HG02943 (cell line): Measurements from ENCODE around the gene THAP6.
A peak's percentile ranks its signal among the peaks of the same experiment; 100 is the strongest.
"Not testable (repeated sequence)": the region's sequence is repeated elsewhere in the genome, so short reads cannot be mapped to it uniquely, and the experiment has no call there.

Source experiments
- ATAC-seq: cut with Tn5 transposase; IDR thresholded peaks from one replicate; pipeline ENCODE4 v1.9.1; 2021; ENCODE audit warnings: mild to moderate bottlenecking, low read depth, moderate library complexity; ENCODE audit not compliant: unreplicated experiment

Gene THAP6, protein sequence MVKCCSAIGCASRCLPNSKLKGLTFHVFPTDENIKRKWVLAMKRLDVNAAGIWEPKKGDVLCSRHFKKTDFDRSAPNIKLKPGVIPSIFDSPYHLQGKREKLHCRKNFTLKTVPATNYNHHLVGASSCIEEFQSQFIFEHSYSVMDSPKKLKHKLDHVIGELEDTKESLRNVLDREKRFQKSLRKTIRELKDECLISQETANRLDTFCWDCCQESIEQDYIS

DNA sequence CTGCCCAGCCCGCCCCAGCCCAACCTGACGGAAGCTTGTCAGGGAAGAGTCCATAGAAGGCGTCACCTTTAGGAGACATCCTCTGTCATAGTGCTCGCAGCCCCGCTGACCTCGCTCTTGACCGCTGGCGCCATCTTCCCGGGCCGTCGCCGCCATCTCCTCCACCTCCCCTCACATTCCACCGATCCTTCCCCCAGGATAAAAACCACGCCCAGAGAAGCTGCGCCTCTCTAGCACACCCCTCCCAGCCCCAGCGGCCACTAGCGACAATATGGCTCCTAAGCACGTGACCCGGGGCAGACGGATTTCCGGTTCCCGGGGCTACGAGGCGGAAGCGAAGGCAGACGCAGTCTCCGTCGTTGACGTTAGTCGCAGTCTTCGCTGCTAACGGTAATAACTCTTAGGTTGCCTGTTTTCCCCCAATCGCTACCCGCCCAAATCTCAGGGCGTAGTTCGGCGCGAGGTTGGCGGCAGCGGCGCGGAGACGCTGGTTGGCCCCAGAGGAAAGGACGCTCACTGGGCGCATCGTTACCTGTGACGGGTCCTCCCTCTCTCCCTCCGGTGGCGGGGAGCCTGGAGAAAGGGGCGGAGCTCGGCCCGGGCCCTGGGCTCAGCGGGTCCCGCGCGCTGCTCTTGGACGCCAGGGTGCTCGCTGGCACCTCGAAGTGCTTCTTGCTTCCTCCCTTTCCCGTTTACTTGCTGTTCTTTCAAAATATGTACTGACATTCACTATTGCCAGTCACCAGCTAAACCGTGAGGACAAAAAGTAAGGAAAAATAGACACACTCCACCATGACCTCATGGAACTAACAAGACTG lies at the start of gene THAP6, which contains the start of gene RCHY1:
TSS of gene THAP6 (plus strand) at position 343 of the 818 bp plus-strand sequence. CDS start 980 bp downstream, outside the sequence.
TSS of gene RCHY1 (minus strand) at position 273 of the 818 bp plus-strand sequence. CDS start at position 156, 117 bp downstream.
- peak; percentile 93 for ATAC-seq

DNA sequence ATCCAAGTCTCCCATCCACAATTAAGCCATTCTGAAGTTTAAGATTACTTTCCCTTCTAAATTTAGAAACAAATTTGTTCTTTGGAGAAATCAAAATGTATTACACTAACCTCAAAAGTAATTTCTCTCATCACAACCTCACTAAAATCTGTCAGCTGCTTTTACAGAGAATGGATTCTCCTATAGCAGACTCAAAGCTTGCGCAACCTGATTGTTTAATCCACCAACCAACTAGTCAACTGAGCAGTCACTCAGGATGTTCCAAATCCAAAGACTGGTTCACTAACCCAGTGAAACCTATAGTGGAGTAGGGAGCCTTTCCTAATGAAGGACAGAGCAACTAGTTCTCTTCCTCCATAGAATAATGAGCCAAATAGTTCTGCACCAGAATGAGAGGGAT lies 44.4 kb upstream of the THAP6 start:
- ATAC-seq, result no peak

DNA sequence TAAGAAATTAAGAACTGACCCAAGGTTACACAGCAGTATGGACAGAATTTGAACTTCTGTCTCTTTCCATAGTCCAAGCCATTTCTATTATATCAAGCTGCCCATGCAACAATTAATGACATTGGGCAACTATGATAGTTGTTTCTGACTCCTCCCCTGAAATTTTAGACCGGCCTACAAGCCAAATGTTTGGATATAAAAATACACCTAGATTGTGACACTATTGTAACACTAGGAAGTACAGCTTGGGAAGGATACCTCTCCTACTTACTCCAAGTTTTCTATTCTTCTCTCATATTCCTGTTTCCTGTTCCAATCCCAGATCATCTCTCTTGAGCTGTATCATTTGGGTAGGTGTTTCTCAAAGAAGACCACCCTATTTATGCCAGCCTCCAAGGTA lies 43.5 kb upstream of the THAP6 start:
- ATAC-seq, result no peak

DNA sequence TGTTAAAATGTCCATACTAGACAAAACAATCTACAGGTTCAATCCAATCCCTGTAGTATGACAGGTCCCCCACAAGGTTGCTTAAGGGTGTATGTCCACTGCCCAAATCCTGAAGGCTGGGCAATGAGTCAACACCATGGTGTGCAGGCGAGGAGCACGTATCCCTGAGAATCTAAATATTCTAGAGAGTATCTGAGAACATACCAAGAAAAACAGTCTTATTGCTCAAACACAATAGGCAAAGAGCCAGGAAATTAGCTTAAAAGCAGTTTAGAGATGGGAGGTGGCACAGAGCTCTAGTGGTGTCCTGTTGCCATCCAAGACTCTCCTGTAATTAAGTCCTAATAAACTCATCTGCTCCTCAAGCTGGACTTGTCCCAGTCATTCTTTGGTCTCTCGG lies 37.1 kb upstream of the THAP6 start:
- no peak for ATAC-seq

DNA sequence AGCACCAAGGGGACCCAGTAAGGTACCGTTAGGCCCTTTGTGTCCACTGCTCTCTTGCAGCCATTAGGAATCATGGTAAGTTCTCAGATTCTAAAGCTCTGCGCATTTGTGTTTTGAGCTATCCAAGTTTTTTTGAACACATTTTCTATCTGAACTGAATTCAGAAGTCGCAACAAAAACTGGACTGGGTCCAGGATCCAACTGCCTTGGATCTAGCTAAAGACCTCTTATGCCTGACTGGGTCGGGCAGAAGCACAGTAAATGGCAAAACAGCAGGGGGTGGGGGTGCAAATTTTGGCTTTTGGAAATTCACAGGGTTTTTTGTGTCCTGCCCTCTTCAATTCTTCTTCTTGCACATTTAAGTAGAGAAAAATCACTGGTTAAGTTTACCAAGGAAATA lies 30.1 kb upstream of the THAP6 start:
- ATAC-seq, result no peak

DNA sequence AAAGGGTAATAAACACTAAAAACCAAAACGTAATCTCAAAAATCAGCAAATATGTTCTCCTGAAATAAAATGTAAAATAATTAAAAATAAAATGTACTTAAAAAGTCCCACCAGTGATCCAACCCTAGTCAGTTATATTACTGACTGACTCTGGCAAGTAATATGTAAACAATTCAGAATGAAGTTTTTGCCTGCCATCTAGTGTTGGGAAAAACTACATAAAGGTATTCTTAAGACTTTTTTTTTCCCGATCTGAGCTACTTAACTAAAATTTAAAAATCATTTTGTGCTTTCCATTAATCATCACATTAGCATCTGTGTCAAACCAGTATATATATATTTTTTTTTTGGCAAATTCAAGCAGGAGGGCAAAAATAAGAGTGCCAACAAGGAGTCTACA lies 24.1 kb upstream of the THAP6 start:
- ATAC-seq, result no peak

DNA sequence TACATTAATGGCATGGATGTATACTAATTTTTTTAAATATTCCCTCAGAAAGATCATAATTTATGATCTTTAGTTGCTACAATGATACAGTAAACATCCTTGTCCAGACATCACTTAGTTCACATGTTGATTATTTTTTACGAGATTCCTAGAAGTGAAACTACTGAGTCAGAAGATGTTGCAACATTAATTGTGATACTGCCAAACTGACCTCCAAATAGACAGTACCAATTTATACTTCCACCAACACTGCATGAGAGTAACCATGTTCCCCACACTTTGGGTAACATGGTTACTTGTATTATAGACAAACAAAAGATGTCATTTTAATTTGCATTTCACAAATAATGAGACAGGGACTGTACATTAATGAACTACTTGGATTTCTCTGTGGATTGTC lies 19.7 kb upstream of the THAP6 start:
- ATAC-seq, result no peak

DNA sequence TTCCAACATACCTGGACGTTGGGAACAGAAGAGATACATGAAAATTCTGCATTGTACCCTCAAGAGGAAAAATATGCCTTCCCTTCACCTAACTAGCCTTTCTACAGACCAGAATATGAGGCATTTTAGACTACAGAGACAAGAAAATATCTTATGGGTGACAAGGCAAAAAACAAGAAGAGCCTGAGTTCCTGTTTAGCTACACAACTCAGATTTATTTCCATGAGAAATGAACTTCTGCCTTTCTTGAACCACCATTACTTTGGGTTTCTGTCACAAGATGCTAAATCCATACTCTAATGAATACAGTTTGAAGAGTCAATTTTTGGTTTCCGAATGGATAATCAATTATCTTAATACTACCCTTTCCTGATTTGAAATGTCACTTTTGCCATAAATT lies 18.8 kb upstream of the THAP6 start:
- ATAC-seq, result no peak

DNA sequence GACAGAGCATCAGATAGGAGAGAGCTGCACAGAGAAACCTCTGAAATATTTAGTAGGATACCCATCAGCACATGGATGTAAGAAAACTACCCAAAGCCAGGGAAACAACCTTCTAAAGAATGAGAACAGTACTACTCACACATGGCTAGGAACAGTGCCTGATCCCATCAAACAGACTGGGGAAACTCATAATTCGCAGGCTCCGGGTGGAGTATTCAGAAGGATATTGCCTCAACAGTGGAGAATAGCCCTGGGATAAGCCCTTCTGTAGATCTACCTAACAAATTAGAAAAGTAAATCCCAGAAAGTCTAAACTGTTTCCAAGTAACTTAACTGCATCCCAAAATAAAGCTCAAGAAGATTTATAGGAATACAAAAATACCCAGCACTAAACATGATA lies 17.9 kb upstream of the THAP6 start:
- ATAC-seq, result no peak

DNA sequence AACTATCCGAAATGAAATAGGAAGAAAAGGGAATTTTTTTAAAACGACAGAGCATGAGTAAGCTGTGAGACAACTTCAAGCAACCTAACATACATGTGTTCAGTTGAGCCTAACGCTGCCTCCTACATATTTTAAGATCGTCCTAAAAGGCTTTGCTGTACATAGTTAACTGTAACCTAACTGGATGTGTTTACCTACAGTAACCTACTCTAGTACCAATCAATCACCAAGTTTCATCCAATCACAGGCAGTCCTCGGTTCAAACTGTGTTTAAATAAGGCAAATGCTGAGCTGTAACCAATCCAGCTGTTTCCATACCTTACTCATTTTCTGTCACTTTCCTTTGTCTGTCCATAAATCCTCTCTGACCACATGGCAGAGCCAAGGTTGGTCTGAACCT lies 17.1 kb upstream of the THAP6 start:
- ATAC-seq, result no peak

DNA sequence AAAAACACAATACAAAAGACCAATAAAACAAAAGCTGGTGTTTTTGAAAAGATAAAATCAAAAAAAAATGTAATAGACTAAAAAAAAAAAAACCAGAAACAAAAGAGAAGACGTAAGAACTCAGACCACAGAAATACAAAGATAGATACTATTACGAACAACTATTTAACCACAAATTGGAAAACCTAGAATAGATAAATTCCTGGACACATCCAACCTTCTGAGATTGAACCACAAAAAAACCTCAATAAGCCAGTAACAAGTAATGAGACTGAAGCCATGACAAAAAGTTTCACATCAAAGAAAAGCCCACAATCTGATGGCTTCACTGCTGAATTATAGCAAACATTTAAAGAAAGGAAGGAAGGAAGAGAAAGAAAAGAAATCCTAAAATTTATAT lies 16.2 kb upstream of the THAP6 start:
- no peak for ATAC-seq

DNA sequence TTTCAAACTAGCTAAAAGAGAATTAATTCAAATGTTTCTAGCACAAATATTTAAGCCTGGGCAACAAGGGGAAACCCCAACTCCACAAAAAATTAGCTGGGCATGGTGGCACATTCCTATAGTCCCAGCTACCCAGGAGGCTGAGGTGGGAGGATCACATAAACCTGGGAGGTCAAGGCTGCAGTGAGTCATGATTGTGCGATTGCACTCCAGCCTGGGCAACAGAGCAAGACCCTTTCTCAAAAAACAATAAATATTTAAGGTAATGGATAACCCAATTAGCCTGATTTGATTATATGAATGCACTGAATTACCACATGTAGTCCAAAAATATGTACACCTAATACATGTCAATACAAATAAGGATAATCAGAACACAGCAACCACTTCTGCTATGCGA lies 14.4 kb upstream of the THAP6 start:
- no peak for ATAC-seq

DNA sequence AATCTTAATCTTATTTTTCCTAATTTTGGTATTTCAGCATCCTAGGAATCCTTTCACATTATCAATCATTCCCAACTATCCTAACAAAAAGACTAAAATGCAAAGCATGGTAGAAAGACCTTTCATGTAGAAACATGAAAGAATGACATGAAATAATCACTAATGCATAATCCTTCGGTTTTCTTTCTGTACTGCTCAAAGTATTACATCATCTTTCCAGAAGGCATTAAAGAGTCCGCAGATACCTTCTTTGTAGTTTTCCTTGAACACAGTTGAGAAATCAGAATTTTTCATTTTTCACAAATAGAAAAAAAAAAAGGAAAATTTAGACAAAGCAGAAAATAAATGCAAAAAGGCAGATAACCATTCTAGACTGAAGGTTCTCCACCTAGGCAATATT lies 11.6 kb upstream of the THAP6 start:
- no peak for ATAC-seq

DNA sequence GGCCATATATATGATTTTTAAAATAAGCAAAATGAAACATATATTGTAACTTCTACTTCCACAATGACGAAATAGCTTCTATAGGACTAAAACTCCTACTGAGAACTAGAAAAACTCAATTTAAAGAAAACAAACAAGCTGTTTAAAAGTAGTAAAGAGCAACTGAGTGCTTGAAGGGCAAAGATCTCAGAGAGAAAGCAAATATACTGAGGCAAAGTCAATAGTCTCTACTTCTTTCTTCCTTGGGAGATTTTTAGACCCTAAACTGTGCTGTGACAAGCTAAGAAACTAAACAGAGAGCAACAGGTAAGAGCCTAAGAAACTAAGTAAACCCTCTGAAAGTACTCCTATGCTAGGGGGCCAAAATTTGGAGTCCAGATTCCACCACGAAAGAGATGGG lies 8.6 kb upstream of the THAP6 start:
- no peak for ATAC-seq

DNA sequence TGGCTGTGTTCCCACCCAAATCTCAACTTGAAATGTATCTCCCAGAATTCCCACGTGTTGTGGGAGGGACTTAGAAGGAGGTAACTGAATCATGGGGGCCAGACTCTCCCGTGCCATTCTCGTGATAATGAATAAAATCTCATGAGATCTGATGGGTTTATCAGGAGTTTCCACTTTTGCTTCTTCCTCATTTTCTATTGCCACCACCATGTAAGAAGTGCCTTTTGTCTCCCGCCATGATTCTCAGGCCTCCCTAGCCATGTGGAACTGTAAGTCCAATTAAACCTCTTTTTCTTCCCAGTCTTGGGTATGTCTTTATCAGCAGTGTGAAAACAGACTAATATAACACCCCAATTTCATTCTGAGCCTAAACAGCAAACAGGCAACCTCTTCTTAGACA lies 4.7 kb upstream of the THAP6 start:
- not testable (repeated sequence) for ATAC-seq

DNA sequence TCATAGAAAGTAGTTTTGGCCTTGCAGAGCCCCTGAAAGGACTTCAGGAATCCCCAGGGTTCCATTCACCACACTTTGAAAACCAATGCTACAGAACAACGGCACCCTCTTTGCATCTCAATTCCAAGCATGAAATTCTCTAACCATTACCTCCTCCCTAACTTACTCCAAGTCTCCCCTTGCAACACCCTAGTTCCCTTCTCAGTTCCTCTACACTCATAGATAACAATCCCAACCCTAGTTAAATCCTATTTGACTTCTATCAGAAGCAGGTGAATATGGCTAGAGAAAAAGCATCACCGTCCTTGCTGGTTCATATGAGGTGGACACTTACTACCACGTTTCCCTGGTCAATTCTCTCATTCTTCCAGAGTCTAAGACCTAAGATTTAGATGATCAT lies 2.4 kb upstream of the THAP6 start:
- no peak for ATAC-seq

DNA sequence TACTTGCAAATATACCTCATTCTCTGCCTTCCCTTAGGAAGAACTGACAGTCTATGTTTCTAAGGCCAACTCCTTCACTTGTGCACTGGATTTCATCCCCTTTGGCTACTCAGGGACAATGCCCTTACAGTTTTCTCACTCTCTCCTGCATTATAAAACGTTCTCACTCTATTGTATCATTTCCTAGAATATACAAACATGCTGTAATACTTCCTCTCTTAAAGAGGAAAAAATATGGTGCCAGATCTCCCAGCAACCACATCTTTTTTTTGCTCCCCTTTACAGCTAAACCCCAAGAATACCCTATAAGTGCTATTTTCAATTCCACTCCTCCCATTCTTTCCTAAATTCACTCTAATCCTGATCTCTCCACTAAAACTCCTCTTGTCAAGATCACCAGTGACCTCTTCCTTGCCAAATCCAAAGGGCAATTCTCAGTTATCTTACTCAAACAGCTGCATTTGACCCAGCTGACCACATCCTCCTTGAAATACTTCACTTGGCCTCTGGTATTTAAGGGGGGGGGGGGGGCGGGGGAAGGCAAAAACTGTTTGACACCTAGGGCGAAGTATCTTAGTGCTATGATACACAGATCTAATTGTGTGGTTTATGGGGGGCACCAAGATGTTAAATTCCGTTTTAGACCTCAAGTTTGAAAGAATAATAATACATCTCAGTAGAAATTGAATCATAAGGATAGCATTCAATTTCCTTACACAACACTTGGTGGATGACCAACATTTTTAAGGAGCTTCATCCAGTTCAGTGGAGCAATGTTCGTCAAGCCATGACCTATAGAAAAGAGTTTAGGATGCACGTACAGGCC lies 1.7 kb upstream of the THAP6 start:
- no peak for ATAC-seq

DNA sequence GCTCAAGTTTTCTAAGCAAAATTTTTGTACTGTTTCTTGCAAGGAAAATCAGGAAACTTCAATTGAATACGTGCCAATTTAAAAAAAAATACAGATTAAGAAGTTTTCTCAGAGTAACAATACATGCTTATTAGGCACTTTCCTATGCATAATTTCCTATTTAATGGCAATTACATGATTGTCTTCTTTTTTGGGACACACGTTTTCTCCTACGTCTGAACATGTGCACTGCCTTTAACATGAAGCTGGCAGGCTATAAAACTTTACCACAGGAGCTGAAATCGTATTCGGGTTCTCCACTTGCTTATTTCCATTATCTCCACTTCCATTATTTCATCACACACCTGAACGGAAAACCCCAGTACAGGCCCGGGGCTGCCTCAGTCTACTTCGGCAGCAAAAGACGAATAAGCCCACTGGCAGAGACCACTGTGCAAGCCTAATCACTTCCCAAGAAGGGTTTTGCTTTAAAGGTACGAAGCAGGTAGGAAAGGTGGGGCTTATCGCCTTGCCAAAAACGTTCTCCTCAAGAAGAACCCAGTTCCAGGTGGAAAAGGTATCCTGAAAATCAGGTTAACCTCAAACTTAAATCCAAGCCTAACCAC lies 645 bp upstream of the THAP6 start:
- no peak for ATAC-seq

DNA sequence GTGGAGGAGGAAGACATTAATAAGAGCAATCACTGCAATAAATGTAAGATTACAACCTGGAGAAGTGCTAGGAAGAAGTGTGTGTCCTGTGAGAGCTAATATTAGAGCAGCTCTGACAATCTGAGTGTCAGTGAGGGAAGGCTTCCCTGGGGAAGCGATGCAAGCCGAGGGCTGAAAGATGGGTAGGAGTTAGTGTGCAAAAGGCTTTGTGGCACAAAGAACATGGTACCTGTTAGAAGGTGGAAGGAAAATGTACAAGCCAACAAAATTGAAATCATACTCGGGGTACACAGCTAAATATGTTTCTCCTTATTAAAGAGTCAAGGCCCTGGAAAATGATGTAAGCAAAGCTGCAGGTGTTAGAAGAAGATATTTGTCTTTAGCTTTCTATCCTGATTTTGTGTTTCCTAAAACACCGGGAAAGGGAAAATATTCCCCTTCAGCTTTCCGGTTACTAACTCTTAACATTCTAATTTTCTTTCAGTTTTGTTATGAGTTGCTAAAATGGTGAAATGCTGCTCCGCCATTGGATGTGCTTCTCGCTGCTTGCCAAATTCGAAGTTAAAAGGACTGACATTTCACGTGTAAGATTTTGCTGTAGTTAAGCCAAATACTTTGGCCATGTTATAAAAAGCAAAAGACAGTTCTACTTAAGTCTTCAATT lies 808 bp downstream of the THAP6 start:
- peak; percentile 4 for ATAC-seq

DNA sequence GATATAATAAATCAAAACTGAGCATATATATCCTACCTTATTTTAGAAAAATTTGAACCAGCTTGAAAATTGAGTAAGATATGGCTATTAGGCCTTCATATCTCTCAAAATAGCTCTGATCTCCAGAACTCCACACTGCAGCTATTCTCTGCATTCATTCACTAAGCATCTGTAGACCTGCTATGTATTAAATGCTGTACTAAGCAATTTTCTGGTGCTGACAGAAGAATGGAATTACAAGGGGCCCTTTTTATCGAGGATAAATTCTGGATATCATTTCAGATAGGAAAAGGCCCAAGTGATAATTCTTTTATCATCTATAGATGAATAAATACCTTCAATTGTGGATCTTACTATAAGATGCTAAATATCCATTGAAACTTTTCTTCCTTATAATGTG lies 1.9 kb downstream of the THAP6 start:
- ATAC-seq, result no peak
